LNCaP clone FGC (cell line): ENCODE data around the gene DLEC1.

Experiments
- DNase-seq: peaks from one replicate; pipeline ENCODE4 v3.0.0-alpha.2; 2011; ENCODE audit warnings: low read depth
- H3K4me3 ChIP-seq: 2 replicates; pipeline ENCODE4 v1.5.1; 2011; ENCODE audit warnings: mild to moderate bottlenecking, low read depth, low read length, control low read depth
- TF ChIP-seq, protein P1 (sequence below): IDR thresholded peaks from 2 replicates; pipeline ENCODE4 v1.5.1; 2012; ENCODE audit warnings: mild to moderate bottlenecking; ENCODE audit not compliant: control insufficient read depth, insufficient read depth; ENCODE audit errors: extremely low read depth

DLEC1 gene

DNA sequence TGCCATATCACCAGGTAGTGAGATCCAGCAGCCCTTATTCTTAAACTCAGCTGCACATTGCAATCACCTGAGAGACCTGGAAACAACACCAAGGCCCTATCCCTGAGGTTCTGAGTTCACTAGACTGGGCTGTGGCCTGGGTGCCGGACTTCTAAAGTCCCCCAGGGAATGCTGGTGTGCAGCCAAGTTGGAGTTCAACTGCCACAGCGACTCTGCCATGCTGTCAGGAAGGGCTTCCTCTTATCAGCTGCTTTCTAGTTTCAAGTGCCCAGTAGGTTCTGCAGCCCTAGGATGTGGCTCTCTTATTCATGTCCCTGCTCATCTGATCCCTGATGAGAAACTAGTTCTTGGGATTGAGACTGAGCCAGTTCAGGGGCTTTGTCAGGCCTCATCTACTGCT, 50.2 kb downstream of the DLEC1 start:
- no peak for DNase-seq
- TF ChIP-seq, protein P1, sequence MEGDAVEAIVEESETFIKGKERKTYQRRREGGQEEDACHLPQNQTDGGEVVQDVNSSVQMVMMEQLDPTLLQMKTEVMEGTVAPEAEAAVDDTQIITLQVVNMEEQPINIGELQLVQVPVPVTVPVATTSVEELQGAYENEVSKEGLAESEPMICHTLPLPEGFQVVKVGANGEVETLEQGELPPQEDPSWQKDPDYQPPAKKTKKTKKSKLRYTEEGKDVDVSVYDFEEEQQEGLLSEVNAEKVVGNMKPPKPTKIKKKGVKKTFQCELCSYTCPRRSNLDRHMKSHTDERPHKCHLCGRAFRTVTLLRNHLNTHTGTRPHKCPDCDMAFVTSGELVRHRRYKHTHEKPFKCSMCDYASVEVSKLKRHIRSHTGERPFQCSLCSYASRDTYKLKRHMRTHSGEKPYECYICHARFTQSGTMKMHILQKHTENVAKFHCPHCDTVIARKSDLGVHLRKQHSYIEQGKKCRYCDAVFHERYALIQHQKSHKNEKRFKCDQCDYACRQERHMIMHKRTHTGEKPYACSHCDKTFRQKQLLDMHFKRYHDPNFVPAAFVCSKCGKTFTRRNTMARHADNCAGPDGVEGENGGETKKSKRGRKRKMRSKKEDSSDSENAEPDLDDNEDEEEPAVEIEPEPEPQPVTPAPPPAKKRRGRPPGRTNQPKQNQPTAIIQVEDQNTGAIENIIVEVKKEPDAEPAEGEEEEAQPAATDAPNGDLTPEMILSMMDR = no peak
- no peak overlapping the region for H3K4me3 ChIP-seq

DNA sequence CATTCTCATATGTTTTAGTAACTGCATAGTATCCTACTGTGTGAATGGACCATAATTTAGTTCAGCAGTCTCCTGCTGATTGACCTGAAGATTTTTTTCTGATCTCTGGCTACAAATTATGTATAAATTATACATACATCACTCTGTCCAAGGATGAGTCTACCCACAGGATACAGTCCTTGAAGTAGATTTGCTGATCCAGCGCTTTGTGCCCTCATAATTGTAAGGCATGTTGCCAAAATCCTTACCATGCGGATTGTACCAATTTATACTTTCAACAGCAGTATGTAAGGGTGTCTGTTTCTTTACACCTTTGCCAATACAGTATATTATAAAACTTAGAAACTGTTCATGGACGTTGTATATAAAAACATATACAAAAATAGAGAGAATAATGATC, 51.4 kb downstream of the DLEC1 start:
- no peak overlapping the region for H3K4me3 ChIP-seq
- TF ChIP-seq, protein P1 = no peak
- DNase-seq = no peak

DNA sequence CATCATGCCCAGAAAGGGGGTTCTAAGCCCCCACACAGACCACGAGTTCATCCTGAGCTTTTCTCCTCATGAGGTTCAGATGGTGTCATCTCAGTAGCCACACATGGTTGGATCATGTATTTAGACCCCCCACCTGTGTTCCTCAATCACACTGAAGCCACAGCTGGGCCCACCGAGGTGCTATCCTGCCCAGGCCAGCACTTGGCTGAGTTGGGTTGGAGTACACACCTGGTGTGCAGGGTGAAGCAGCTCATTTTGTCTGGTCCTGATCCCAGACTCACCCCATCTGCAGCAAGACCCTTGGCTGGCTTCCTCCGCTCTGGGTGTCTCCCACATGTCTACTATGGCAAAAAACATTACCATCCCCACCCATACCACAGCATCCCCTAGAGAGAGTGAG, 56.0 kb downstream of the DLEC1 start:
- no peak overlapping the region for H3K4me3 ChIP-seq
- TF ChIP-seq, protein P1 = no peak
- DNase-seq = no peak

DNA sequence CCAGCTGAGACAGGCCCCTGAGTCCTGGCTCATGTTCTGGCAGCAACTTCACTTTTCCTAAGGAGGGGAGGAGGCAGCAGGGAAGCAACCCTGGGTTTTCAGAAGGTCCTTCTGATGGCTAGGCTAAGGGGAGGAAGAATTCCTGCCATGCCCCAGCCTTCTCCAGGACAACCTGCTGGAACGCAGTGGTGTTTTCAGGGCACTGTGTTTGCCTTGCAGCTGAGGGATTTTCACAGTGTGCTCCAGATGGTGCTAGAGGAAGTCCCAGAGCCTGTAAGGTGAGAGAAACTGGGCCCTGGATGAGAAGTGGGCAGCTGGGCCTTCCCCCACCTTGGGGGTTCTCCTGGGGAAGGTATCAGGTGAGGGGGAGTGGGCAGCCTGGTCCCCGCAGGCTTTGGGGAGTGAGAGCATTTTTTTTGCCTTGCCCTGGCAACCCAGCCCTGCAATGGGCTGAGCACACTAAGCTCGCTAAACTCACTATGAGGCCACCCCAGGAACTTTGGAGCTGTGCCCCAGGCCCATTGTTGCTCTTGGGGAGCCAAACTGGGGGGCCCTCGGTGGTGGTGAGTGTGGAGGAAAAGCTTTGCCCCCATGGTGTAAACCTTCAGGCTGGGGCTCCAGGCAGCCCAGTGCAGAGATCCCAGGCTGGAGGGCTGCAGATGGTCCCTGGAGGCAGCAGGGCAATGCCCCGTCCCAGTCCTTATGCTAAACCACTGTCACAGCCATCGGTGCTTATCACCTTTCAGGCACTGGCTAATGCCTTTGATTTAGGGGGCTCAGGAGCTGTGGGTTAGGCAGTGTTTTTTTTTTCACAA, 56.9 kb downstream of the DLEC1 start:
- DNase-seq = no peak
- TF ChIP-seq, protein P1 = no peak
- no peak overlapping the region for H3K4me3 ChIP-seq

DNA sequence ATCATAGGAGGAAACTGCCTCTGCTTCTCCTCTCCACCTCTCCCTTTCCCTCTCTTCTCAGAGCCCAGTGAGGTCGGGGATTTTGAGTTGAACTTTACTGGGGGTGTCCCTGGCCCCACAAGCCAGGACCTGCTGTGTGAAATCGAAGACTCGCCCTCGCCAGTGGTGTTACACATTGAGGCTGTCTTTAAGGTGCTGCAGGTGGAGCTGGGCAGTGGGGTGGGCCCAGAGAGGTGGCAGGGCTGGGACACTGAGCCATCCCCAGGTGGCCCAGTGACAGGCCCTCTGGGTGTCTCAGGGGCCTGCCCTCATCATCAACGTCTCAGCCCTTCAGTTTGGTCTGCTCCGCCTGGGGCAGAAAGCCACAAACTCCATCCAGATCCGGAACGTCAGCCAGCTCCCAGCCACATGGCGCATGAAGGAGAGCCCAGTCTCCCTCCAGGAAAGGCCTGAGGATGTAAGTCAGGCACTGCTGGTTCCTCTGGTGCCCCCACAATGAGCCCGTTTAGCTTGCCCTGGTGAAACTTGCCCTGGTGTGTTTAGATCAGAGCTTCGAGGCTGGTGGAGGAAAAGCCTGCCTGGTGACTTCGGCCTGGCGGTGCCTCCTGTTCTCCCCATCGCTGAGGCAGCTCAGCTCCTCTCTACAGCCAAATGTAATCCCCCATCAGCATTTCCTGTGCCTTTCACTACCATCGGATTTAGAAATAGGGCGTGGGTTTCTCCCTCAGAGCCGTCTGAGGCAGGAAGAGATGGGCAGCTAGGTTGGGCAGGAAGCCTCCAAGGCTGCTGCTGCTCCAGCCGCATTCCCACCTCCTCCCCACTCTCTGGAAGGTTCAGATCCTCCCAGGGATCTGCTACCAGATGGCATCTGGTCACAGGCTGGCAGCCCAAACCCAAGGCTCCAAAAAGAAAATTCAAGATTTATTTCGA, 58.7 kb downstream of the DLEC1 start:
- H3K4me3 ChIP-seq = no peak overlapping the region
- DNase-seq = no peak
- TF ChIP-seq, protein P1 = no peak

DNA sequence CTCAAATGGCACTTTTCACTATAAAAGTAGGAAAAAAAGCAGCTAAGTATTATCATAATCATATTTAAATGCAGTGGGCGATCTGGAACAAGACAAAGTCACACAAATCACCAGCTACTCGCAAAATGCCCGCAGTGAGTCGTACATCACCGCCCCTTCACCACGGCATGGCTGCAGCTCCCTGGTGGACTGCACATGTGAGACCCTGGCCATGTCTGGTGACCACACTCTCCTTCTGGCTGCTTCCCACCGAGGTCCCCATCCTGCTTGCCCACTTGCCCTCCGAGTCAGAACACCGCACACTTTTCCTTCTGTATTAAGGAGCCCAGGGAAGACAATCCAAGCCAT, 59.3 kb downstream of the DLEC1 start:
- no peak for DNase-seq
- TF ChIP-seq, protein P1 = no peak
- H3K4me3 ChIP-seq = no peak overlapping the region
